GM12801 (cell line): ENCODE measurements around the gene GALNT16.

Experiments
- TF ChIP-seq, protein P1 (sequence below): IDR thresholded peaks from one replicate; pipeline ENCODE4 v1.5.1; 2011; ENCODE audit warnings: control low read depth; ENCODE audit not compliant: insufficient read length; ENCODE audit errors: extremely low read depth

Gene GALNT16

DNA sequence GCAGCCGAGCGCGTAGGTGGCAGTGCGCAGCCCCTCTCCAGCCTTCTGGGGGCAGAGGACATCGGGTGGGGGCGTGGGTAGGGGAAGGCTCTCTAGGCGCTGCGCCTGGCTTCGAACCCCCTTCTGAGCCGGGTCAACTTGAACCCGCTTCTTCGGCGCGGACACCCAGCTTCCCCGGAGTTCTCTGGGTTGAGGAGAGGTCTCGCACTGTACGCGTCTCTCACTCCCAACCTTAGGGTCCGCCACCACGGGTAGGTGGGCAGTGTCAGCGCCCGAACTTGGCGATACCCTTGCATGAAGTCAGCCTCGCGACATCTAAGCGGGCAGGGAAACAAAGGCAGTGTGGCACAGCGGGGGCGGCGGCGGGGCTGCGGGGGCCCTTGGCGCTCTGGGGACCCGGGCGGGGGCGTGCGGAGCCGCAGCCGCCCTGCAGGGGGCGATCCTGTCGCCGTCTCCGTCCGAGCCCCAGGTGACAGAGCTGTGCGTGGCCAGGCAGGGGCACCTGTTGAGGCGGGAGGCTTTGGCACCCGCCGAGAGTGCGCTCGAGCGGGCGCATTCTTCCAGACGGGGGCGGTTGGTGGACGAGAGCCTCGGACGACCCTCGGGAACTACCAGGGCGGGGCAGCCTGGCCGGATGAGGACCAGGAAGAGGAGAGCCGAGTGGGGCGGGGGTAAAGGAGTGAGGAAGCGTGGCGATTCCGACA lies 1.1 kb downstream of the GALNT16 start:
- TF ChIP-seq, protein P1, sequence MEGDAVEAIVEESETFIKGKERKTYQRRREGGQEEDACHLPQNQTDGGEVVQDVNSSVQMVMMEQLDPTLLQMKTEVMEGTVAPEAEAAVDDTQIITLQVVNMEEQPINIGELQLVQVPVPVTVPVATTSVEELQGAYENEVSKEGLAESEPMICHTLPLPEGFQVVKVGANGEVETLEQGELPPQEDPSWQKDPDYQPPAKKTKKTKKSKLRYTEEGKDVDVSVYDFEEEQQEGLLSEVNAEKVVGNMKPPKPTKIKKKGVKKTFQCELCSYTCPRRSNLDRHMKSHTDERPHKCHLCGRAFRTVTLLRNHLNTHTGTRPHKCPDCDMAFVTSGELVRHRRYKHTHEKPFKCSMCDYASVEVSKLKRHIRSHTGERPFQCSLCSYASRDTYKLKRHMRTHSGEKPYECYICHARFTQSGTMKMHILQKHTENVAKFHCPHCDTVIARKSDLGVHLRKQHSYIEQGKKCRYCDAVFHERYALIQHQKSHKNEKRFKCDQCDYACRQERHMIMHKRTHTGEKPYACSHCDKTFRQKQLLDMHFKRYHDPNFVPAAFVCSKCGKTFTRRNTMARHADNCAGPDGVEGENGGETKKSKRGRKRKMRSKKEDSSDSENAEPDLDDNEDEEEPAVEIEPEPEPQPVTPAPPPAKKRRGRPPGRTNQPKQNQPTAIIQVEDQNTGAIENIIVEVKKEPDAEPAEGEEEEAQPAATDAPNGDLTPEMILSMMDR: no peak

GRCh38 chr14:69261761-69262331 lies 1.9 kb downstream of the GALNT16 start:
- TF ChIP-seq, protein P1: no peak

- TF ChIP-seq, protein P1: no peak
These were observed 2.6 kb downstream of the GALNT16 start for GRCh38 chr14:69262516-69262915.

GRCh38 chr14:69263364-69263763 lies 3.4 kb downstream of the GALNT16 start:
- TF ChIP-seq, protein P1: no peak

- TF ChIP-seq, protein P1: no peak
These were observed 3.8 kb downstream of the GALNT16 start for GRCh38 chr14:69263771-69264170.

GRCh38 chr14:69266572-69267345 lies 6.8 kb downstream of the GALNT16 start:
- TF ChIP-seq, protein P1: no peak

DNA sequence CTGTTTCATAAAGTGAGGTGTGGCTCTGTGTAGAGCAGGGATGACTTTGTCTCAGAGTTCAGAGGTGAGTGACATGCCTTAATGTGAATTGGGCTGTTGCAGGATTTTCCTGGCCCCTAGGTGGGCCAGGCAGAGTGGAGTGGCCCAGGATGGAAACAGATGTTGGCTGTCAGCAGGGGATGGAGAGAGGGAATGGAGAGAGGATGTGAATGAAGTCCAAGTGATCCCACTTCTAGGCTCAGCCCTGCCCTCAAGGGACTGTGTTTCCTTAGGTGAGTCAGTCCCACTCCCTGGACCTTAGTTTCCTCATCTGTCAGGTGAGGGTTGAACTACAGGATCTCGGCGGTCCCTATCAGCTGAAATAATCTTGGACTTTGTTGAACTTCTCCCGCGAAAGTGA lies 7.5 kb downstream of the GALNT16 start:
- TF ChIP-seq, protein P1: no peak
